ENCODE results near the gene CDC42BPB.

Gene CDC42BPB

GRCh38 chr14:102938191-102938590 is 119.2 kb downstream of the CDC42BPB start:
- H3K4me1 ChIP-seq (ENCODE audit: control insufficient read depth, insufficient read depth, low read length) = no peaks in the 10 kb centered on the region
- H3K9me3 ChIP-seq (ENCODE audit: control insufficient read depth, insufficient read depth, low read length) = no peaks in the 10 kb centered on the region
- no peak for DNase-seq (ENCODE audit: low read depth, low spot score)
- WGBS (ENCODE audit: insufficient coverage, insufficient read length) = no CpG with 5 or more reads among the region's 12 CpGs
- H3K36me3 ChIP-seq (ENCODE audit: control insufficient read depth, insufficient read depth, low read length) = peaks cover 24% of the 10 kb centered on the region
- H3K27me3 ChIP-seq (ENCODE audit: control insufficient read depth, insufficient read depth, low read length) = no peaks in the 10 kb centered on the region
- H3K4me3 ChIP-seq (ENCODE audit: low read length) = no peak overlapping the region; the same call in 1 of the 2 replicates
- no peak overlapping the region for H3K27ac ChIP-seq (ENCODE audit: low read length)

DNA sequence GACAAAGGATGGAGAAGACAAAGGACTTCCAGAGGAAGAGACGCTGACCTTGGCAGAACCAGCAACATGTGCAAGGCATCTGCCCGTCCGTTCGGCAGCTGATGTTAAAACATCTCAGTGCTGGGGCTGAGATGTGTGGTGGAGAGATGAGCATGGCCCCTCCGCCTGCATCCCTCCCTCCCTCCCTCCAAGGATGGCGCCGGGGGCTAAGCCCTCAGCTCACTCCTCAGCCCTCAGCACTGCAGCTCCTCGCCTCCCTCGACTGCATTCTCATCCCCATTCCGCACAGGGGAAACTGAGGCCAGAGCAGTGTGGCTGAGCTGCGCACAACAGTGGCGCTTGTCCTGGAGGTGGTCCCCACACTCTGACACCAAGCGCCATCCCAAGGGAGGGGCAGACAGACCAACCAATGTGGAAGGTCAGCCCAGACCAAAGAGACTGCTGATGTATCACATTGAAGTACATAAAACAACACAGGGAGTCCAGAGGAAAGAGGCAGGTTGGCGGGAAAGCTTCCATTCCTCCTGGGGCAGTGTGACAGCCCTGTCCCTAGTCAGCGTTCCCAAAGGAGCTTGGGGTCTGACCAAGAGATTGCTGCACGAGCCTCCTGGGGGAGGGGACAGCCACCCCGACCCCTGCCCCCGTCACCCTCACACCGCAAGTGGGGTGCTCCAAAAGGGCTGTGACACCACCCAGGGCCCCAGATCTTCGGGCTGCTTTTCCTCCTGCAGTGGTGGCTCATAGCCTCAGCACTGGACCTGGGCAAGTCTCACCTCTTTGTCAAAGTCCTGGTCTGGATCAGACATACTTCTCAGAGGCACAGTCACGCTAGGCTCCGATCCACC is 119.8 kb downstream of the CDC42BPB start:
- Histone ChIP-seq H3K4me3 (ENCODE audit: low read length) (no peak overlapping the region), H3K27ac (ENCODE audit: low read length) (no peak overlapping the region), H3K9me3 (ENCODE audit: control insufficient read depth, insufficient read depth, low read length) (no peaks in the 10 kb centered on the region), H3K4me1 (ENCODE audit: control insufficient read depth, insufficient read depth, low read length) (no peaks in the 10 kb centered on the region), H3K36me3 (ENCODE audit: control insufficient read depth, insufficient read depth, low read length) (peaks cover 24% of the 10 kb centered on the region), H3K27me3 (ENCODE audit: control insufficient read depth, insufficient read depth, low read length) (no peaks in the 10 kb centered on the region)
- WGBS (ENCODE audit: insufficient coverage, insufficient read length) = no CpG with 5 or more reads among the region's 22 CpGs
- DNase-seq (ENCODE audit: low read depth, low spot score) = no peak

DNA sequence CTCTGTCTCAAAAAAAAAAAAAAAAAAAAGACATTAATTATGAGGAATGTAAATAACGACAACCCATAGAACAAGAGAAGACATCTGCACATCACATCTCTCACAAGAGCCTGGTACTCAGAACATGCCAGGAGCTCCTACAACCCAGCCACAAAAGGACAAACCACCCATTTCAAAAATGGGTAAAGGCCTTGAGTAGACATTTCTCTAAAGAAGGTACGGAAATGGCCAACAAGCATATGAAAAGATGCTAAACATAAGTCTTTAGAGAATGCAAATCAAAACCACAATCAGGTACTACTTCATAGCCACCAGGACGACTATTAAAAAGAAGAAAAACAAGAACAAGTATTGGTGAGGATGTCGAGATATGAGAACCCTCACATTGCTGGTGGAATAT is 121.6 kb downstream of the CDC42BPB start:
- Histone ChIP-seq H3K27me3 (ENCODE audit: control insufficient read depth, insufficient read depth, low read length) (no peaks in the 10 kb centered on the region; the same call in 1 of the 2 replicates), H3K4me1 (ENCODE audit: control insufficient read depth, insufficient read depth, low read length) (peaks cover 2% of the 10 kb centered on the region; the same call in 1 of the 2 replicates), H3K36me3 (ENCODE audit: control insufficient read depth, insufficient read depth, low read length) (peaks cover 23% of the 10 kb centered on the region), H3K4me3 (ENCODE audit: low read length) (no peak overlapping the region), H3K9me3 (ENCODE audit: control insufficient read depth, insufficient read depth, low read length) (no peaks in the 10 kb centered on the region), H3K27ac (ENCODE audit: low read length) (no peak overlapping the region)
- WGBS (ENCODE audit: insufficient coverage, insufficient read length) = no CpG with 5 or more reads among the region's 4 CpGs
- no peak for DNase-seq (ENCODE audit: low read depth, low spot score)

GRCh38 chr14:102933618-102934231 is 123.6 kb downstream of the CDC42BPB start:
- H3K36me3 ChIP-seq (ENCODE audit: control insufficient read depth, insufficient read depth, low read length) = peaks cover 11% of the 10 kb centered on the region
- WGBS (ENCODE audit: insufficient coverage, insufficient read length) = no CpG with 5 or more reads among the region's 20 CpGs
- H3K4me1 ChIP-seq (ENCODE audit: control insufficient read depth, insufficient read depth, low read length) = peaks cover 4% of the 10 kb centered on the region; the same call in 1 of the 2 replicates
- no peak for DNase-seq (ENCODE audit: low read depth, low spot score)
- H3K4me3 ChIP-seq (ENCODE audit: low read length) = no peak overlapping the region
- H3K27me3 ChIP-seq (ENCODE audit: control insufficient read depth, insufficient read depth, low read length) = peaks cover 12% of the 10 kb centered on the region; the same call in 1 of the 2 replicates
- no peak overlapping the region for H3K27ac ChIP-seq (ENCODE audit: low read length)
- no peaks in the 10 kb centered on the region for H3K9me3 ChIP-seq (ENCODE audit: control insufficient read depth, insufficient read depth, low read length)

- WGBS (ENCODE audit: insufficient coverage, insufficient read length) = no CpG with 5 or more reads among the region's 26 CpGs
- peaks cover 4% of the 10 kb centered on the region; the same call in 1 of the 2 replicates for H3K4me1 ChIP-seq (ENCODE audit: control insufficient read depth, insufficient read depth, low read length)
- peaks cover 5% of the 10 kb centered on the region for H3K36me3 ChIP-seq (ENCODE audit: control insufficient read depth, insufficient read depth, low read length)
- H3K4me3 ChIP-seq (ENCODE audit: low read length) = no peak overlapping the region
- no peak overlapping the region for H3K27ac ChIP-seq (ENCODE audit: low read length)
- peaks cover 12% of the 10 kb centered on the region; the same call in 1 of the 2 replicates for H3K27me3 ChIP-seq (ENCODE audit: control insufficient read depth, insufficient read depth, low read length)
- no peak for DNase-seq (ENCODE audit: low read depth, low spot score)
- no peaks in the 10 kb centered on the region for H3K9me3 ChIP-seq (ENCODE audit: control insufficient read depth, insufficient read depth, low read length)
Measured at GRCh38 chr14:102932484-102933248, 124.7 kb downstream of the CDC42BPB start.

- Histone ChIP-seq H3K4me3 (ENCODE audit: low read length) (no peak overlapping the region), H3K36me3 (ENCODE audit: control insufficient read depth, insufficient read depth, low read length) (peaks cover 2% of the 10 kb centered on the region; the same call in 1 of the 2 replicates), H3K27me3 (ENCODE audit: control insufficient read depth, insufficient read depth, low read length) (peaks cover 14% of the 10 kb centered on the region; the same call in 1 of the 2 replicates), H3K27ac (ENCODE audit: low read length) (no peak overlapping the region), H3K9me3 (ENCODE audit: control insufficient read depth, insufficient read depth, low read length) (no peaks in the 10 kb centered on the region), H3K4me1 (ENCODE audit: control insufficient read depth, insufficient read depth, low read length) (peaks cover 6% of the 10 kb centered on the region; the same call in 1 of the 2 replicates)
- WGBS (ENCODE audit: insufficient coverage, insufficient read length) = no CpG with 5 or more reads among the region's 12 CpGs
- DNase-seq (ENCODE audit: low read depth, low spot score) = no peak
Measured at GRCh38 chr14:102931580-102932285, 125.6 kb downstream of the CDC42BPB start.

GRCh38 chr14:102930753-102931579 is 126.4 kb downstream of the CDC42BPB start:
- no peak for DNase-seq (ENCODE audit: low read depth, low spot score)
- no CpG with 5 or more reads among the region's 34 CpGs for WGBS (ENCODE audit: insufficient coverage, insufficient read length)

GRCh38 chr14:102930138-102930752 is 127.1 kb downstream of the CDC42BPB start:
- DNase-seq (ENCODE audit: low read depth, low spot score) = no peak
- Histone ChIP-seq H3K36me3 (ENCODE audit: control insufficient read depth, insufficient read depth, low read length) (peaks cover 2% of the 10 kb centered on the region; the same call in 1 of the 2 replicates), H3K27ac (ENCODE audit: low read length) (no peak overlapping the region), H3K4me3 (ENCODE audit: low read length) (peak overlapping the region; percentile 61; the same call in 1 of the 2 replicates), H3K9me3 (ENCODE audit: control insufficient read depth, insufficient read depth, low read length) (no peaks in the 10 kb centered on the region), H3K4me1 (ENCODE audit: control insufficient read depth, insufficient read depth, low read length) (peaks cover 6% of the 10 kb centered on the region), H3K27me3 (ENCODE audit: control insufficient read depth, insufficient read depth, low read length) (peaks cover 14% of the 10 kb centered on the region; the same call in 1 of the 2 replicates)
- whole genome bisulfite sequencing (ENCODE audit: insufficient coverage, insufficient read length) = no CpG with 5 or more reads among the region's 74 CpGs

More at GRCh38 chr14:102930753-102931579, 126.4 kb downstream of the CDC42BPB start:
- H3K27me3 ChIP-seq (ENCODE audit: control insufficient read depth, insufficient read depth, low read length) = peaks cover 14% of the 10 kb centered on the region; the same call in 1 of the 2 replicates
- H3K4me3 ChIP-seq (ENCODE audit: low read length) = no peak overlapping the region
- peaks cover 2% of the 10 kb centered on the region; the same call in 1 of the 2 replicates for H3K36me3 ChIP-seq (ENCODE audit: control insufficient read depth, insufficient read depth, low read length)
- H3K4me1 ChIP-seq (ENCODE audit: control insufficient read depth, insufficient read depth, low read length) = peaks cover 6% of the 10 kb centered on the region
- H3K27ac ChIP-seq (ENCODE audit: low read length) = no peak overlapping the region
- no peaks in the 10 kb centered on the region for H3K9me3 ChIP-seq (ENCODE audit: control insufficient read depth, insufficient read depth, low read length)
